Glomerular endothelial cell (primary cell): ENCODE measurements around the gene ZNF813. TPM values are rescaled to one million over a fixed set of nuclear protein-coding genes. Genes with fewer than 3 reads are reported as not detected.
"Not testable (repeated sequence)": the region's sequence is repeated elsewhere in the genome, so short reads cannot be mapped to it uniquely, and the experiment has no call there.

Experiments
- DNase-seq: peaks from one replicate; pipeline ENCODE4 v3.0.0-alpha.2; 2011; ENCODE audit warnings: low read depth, low spot score; ENCODE audit errors: extremely low read depth
- total RNA-seq: library from RNA; depleted of rRNA; stranded (reverse); fragments of >200 nt; gene quantifications from 2 replicates; pipeline ENCODE4 v1.2.3, GENCODE V29; 2015

Gene ZNF813
- 2.5 and 4.0 TPM in 2 replicates for total RNA-seq

- DNase-seq = no peak
Measured at GRCh38 chr19:53467485-53468262, at the start of gene ZNF813. Gene ZNF813, plus strand, starts transcription at chr19:53467733. Its CDS starts 16,090 bp downstream, at chr19:53483823.

- DNase-seq = not testable (repeated sequence)
Measured at GRCh38 chr19:53420520-53421315, 46.8 kb upstream of the ZNF813 start.

GRCh38 chr19:53422551-53422950, 45.0 kb upstream of the ZNF813 start:
- no peak for DNase-seq

GRCh38 chr19:53423074-53423473, 44.5 kb upstream of the ZNF813 start:
- DNase-seq = not testable (repeated sequence)

GRCh38 chr19:53423680-53424079, 43.9 kb upstream of the ZNF813 start:
- DNase-seq = not testable (repeated sequence)

GRCh38 chr19:53424968-53425597, 42.5 kb upstream of the ZNF813 start:
- peak; percentile 31 for DNase-seq

- DNase-seq = peak; percentile 47
Measured at GRCh38 chr19:53431399-53432087, 36.0 kb upstream of the ZNF813 start, which contains the start of gene ZNF761. Gene ZNF761, plus strand, starts transcription at chr19:53431984. Its CDS starts 15,285 bp downstream, at chr19:53447269.

GRCh38 chr19:53432088-53432661, 35.4 kb upstream of the ZNF813 start:
- no peak for DNase-seq

- DNase-seq = not testable (repeated sequence)
Measured at GRCh38 chr19:53443809-53444208, 23.7 kb upstream of the ZNF813 start.

- DNase-seq = not testable (repeated sequence)
Measured at GRCh38 chr19:53447196-53447595, 20.3 kb upstream of the ZNF813 start.

GRCh38 chr19:53455828-53456227, 11.7 kb upstream of the ZNF813 start:
- no peak for DNase-seq

GRCh38 chr19:53460131-53460721, 7.3 kb upstream of the ZNF813 start:
- not testable (repeated sequence) for DNase-seq

- no peak for DNase-seq
Measured at GRCh38 chr19:53461866-53462265, 5.7 kb upstream of the ZNF813 start.

- DNase-seq = no peak
Measured at GRCh38 chr19:53462861-53463260, 4.7 kb upstream of the ZNF813 start.

GRCh38 chr19:53463263-53463662, 4.3 kb upstream of the ZNF813 start:
- no peak for DNase-seq

GRCh38 chr19:53466726-53467484, 628 bp upstream of the ZNF813 start:
- DNase-seq = no peak

GRCh38 chr19:53468628-53469027, 1.1 kb downstream of the ZNF813 start:
- not testable (repeated sequence) for DNase-seq

- DNase-seq = no peak
Measured at GRCh38 chr19:53471916-53472315, 4.4 kb downstream of the ZNF813 start.

GRCh38 chr19:53474832-53475231, 7.3 kb downstream of the ZNF813 start:
- not testable (repeated sequence) for DNase-seq
